A673 (cell line): ENCODE results near the gene KMO. TPM values are rescaled to one million over a fixed set of nuclear protein-coding genes. Genes with fewer than 3 reads are reported as not detected.

Experiments used
- BruUV-seq: library from RNA; stranded (reverse); fragments of 400-500 nt; replicated peaks from 2 replicates; lab custom pipeline; 2021; lab: Mats Ljungman, UMichigan
- CTCF ChIA-PET: fragments of 300-600 bp; sonication (Branson Sonifier 250); formaldehyde crosslinking; loops from one replicate; lab custom pipeline; 2022; ENCODE audit warnings: antibody characterized with exemption; lab: Charles Lee
- POLR2A ChIA-PET: fragments of 300-600 bp; sonication (Branson Sonifier 250); formaldehyde crosslinking; loops from one replicate; lab custom pipeline; 2022; ENCODE audit warnings: antibody characterized with exemption; ENCODE audit not compliant: low non-redundant PET; lab: Charles Lee
- DNase-seq: peaks from one replicate; pipeline ENCODE4 v3.0.0-alpha.2; 2015; ENCODE audit warnings: low spot score
- H3K27ac ChIP-seq: fragments of 200-600 bp; sonication (generic); 2 replicates; pipeline ENCODE4 v1.5.1; 2016; ENCODE audit warnings: mixed run types, low read depth, mild to moderate bottlenecking, mixed read lengths, antibody characterized with exemption, low read length; ENCODE audit not compliant: poor library complexity, severe bottlenecking
- H3K27me3 ChIP-seq: fragments of 200-600 bp; sonication (generic); replicated peaks from 2 replicates; pipeline ENCODE4 v1.6.1; 2017; ENCODE audit warnings: mixed run types, low read depth, mild to moderate bottlenecking, mixed read lengths, antibody characterized with exemption, low read length; ENCODE audit not compliant: insufficient read depth, poor library complexity
- H3K36me3 ChIP-seq: fragments of 200-600 bp; sonication (generic); 2 replicates; pipeline ENCODE4 v1.6.1; 2016; ENCODE audit warnings: mixed run types, mild to moderate bottlenecking, mixed read lengths, antibody characterized with exemption, low read length; ENCODE audit not compliant: insufficient read depth, poor library complexity, severe bottlenecking
- H3K4me1 ChIP-seq: fragments of 200-600 bp; sonication (generic); 2 replicates; pipeline ENCODE4 v1.6.1; 2017; ENCODE audit warnings: mixed run types, mild to moderate bottlenecking, mixed read lengths, antibody characterized with exemption, low read length; ENCODE audit not compliant: insufficient read depth, poor library complexity, severe bottlenecking
- H3K4me3 ChIP-seq: fragments of 200-600 bp; sonication (generic); 2 replicates; pipeline ENCODE4 v1.5.1; 2016; ENCODE audit warnings: low read depth, mixed run types, mild to moderate bottlenecking, mixed read lengths, low read length; ENCODE audit not compliant: poor library complexity, severe bottlenecking
- H3K9me3 ChIP-seq: fragments of 200-600 bp; sonication (generic); 2 replicates; pipeline ENCODE4 v1.6.1; 2016; ENCODE audit warnings: mixed run types, low read depth, mild to moderate bottlenecking, mixed read lengths, antibody characterized with exemption, low read length; ENCODE audit not compliant: poor library complexity, severe bottlenecking
- CTCF ChIP-seq: fragments of 300-800, 200-600 bp; sonication (generic); conservative IDR thresholded peaks from 2 replicates; pipeline ENCODE4 v1.5.1; 2017; ENCODE audit warnings: low read depth, mild to moderate bottlenecking, antibody characterized with exemption, low read length, moderate library complexity, mixed read lengths
- EZH2 ChIP-seq: fragments of 200-600 bp; sonication (generic); IDR thresholded peaks from 2 replicates; pipeline ENCODE4 v1.6.1; 2017; ENCODE audit warnings: borderline replicate concordance, low read depth, mild to moderate bottlenecking, mixed read lengths, antibody characterized with exemption, low read length; ENCODE audit not compliant: poor library complexity, severe bottlenecking
- intact Hi-C: fragments of 100-400 bp; cut with micrococcal nuclease; formaldehyde crosslinking; loops from one replicate; pipeline ENCODE4 v1.10.0; 2022; ENCODE audit not compliant: unreplicated experiment
- total RNA-seq: library from RNA; stranded (reverse); gene quantifications from 2 replicates; pipeline ENCODE4 v1.2.3, GENCODE V29; 2021

Gene KMO
- total RNA-seq, 1 experiment from 2014 or later = 11.8 TPM

- Histone ChIP-seq H3K36me3 (no peaks in the 10 kb centered on the region), H3K27me3 (no peaks in the 10 kb centered on the region), H3K4me3 (peak overlapping the region; percentile 70), H3K4me1 (no peaks in the 10 kb centered on the region), H3K27ac (no peak overlapping the region), H3K9me3 (no peaks in the 10 kb centered on the region)
- intact Hi-C loops = no loop called here
- DNase-seq = no peak
- POLR2A ChIA-PET = no interaction called here
- CTCF ChIA-PET = no interaction called here
- BruUV-seq = no TSS peak
- TF ChIP-seq CTCF (no peak), EZH2 (no peak)
Measured at GRCh38 chr1:241640867-241641622, 108.9 kb downstream of the KMO start.

GRCh38 chr1:241641773-241642592, 109.8 kb downstream of the KMO start:
- intact Hi-C loops = no loop called here
- Histone ChIP-seq H3K27ac (no peak overlapping the region), H3K4me3 (no peak overlapping the region), H3K4me1 (no peaks in the 10 kb centered on the region), H3K36me3 (no peaks in the 10 kb centered on the region), H3K27me3 (no peaks in the 10 kb centered on the region), H3K9me3 (no peaks in the 10 kb centered on the region)
- no peak for DNase-seq
- POLR2A ChIA-PET = no interaction called here
- TF ChIP-seq CTCF (no peak), EZH2 (no peak)
- CTCF ChIA-PET = no interaction called here
- BruUV-seq = no TSS peak

GRCh38 chr1:241642593-241642944, 110.4 kb downstream of the KMO start:
- TF ChIP-seq EZH2 = no peak
- TF ChIP-seq CTCF = no peak
- intact Hi-C loops = no loop called here
- no TSS peak for BruUV-seq

More at GRCh38 chr1:241642593-241642944, 110.4 kb downstream of the KMO start:
- no peaks in the 10 kb centered on the region for H3K36me3 ChIP-seq
- H3K27me3 ChIP-seq = no peaks in the 10 kb centered on the region
- H3K27ac ChIP-seq = no peak overlapping the region
- H3K4me1 ChIP-seq = no peaks in the 10 kb centered on the region
- DNase-seq = no peak
- no peaks in the 10 kb centered on the region for H3K9me3 ChIP-seq
- POLR2A ChIA-PET = no interaction called here
- no peak overlapping the region for H3K4me3 ChIP-seq
- CTCF ChIA-PET = no interaction called here
